ENCODE data around the gene COL4A5.
"Not testable (repeated sequence)": the region's sequence is repeated elsewhere in the genome, so short reads cannot be mapped to it uniquely, and the experiment has no call there.

COL4A5 gene

GRCh38 chrX:108456971-108457477, 17.4 kb downstream of the COL4A5 start:
- DNase-seq, result no peak

GRCh38 chrX:108464604-108465003, 25.0 kb downstream of the COL4A5 start:
- DNase-seq, result no peak

- DNase-seq, result no peak
Measured at GRCh38 chrX:108468486-108468885, 28.8 kb downstream of the COL4A5 start.

GRCh38 chrX:108473979-108474378, 34.3 kb downstream of the COL4A5 start:
- DNase-seq, result no peak

GRCh38 chrX:108481528-108481927, 41.9 kb downstream of the COL4A5 start:
- DNase-seq, result not testable (repeated sequence)

GRCh38 chrX:108484251-108484650, 44.6 kb downstream of the COL4A5 start:
- DNase-seq, result no peak

GRCh38 chrX:108485960-108486359, 46.3 kb downstream of the COL4A5 start:
- DNase-seq, result no peak

- DNase-seq, result no peak
Measured at GRCh38 chrX:108494406-108495090, 54.9 kb downstream of the COL4A5 start.

- no peak for DNase-seq
Measured at GRCh38 chrX:108511721-108512120, 72.1 kb downstream of the COL4A5 start.

- DNase-seq, result no peak
Measured at GRCh38 chrX:108516184-108516583, 76.5 kb downstream of the COL4A5 start.

- no peak for DNase-seq
Measured at GRCh38 chrX:108527724-108528123, 88.1 kb downstream of the COL4A5 start.

GRCh38 chrX:108537005-108537404, 97.4 kb downstream of the COL4A5 start:
- peak; percentile 15 for DNase-seq

GRCh38 chrX:108541286-108541685, 101.6 kb downstream of the COL4A5 start:
- DNase-seq, result no peak

GRCh38 chrX:108557580-108557979, 117.9 kb downstream of the COL4A5 start:
- DNase-seq, result no peak

- no peak for DNase-seq
Measured at GRCh38 chrX:108558217-108558616, 118.6 kb downstream of the COL4A5 start.

- no peak for DNase-seq
Measured at GRCh38 chrX:108573136-108573535, 133.5 kb downstream of the COL4A5 start.

GRCh38 chrX:108582151-108582550, 142.5 kb downstream of the COL4A5 start:
- DNase-seq, result no peak

GRCh38 chrX:108584617-108585211, 145.1 kb downstream of the COL4A5 start:
- DNase-seq, result no peak

- no peak for DNase-seq
Measured at GRCh38 chrX:108590496-108590895, 150.9 kb downstream of the COL4A5 start.

GRCh38 chrX:108601276-108601675, 161.6 kb downstream of the COL4A5 start:
- DNase-seq, result no peak

- no peak for DNase-seq
Measured at GRCh38 chrX:108610141-108610540, 170.5 kb downstream of the COL4A5 start.

- DNase-seq, result no peak
Measured at GRCh38 chrX:108614616-108615015, 175.0 kb downstream of the COL4A5 start.

- DNase-seq, result no peak
Measured at GRCh38 chrX:108640817-108641216, 201.2 kb downstream of the COL4A5 start.

- no peak for DNase-seq
Measured at GRCh38 chrX:108641589-108642272, 202.1 kb downstream of the COL4A5 start.
